ENCODE data around the gene SERPING1. TPM values are rescaled to one million over a fixed set of nuclear protein-coding genes. Genes with fewer than 3 reads are reported as not detected.

Gene SERPING1
- total and polyA plus RNA-seq, 2 donors (not counting 1 experiment from before 2014, with no cell fraction given), result 17.2 to 117 TPM

GRCh38 chr11:57639321-57640067, 42.0 kb downstream of the SERPING1 start:
- Histone ChIP-seq H3K36me3 (ENCODE audit: control insufficient read depth, insufficient read depth, low read length) (no peaks in the 10 kb centered on the region), H2AFZ (ENCODE audit: low read length) (no peak overlapping the region), H3K4me2 (ENCODE audit: extremely low read depth, insufficient read depth, low read length) (peak overlapping the region; percentile 99), H3K27me3 (ENCODE audit: control insufficient read depth, insufficient read depth, low read length) (no peaks in the 10 kb centered on the region), H4K20me1 (ENCODE audit: control insufficient read depth, extremely low read depth, insufficient read depth, low read length) (no peaks in the 10 kb centered on the region), H3K79me2 (ENCODE audit: control insufficient read depth, insufficient read depth, low read length) (peaks cover 34% of the 10 kb centered on the region), H3K9ac (ENCODE audit: insufficient read depth, low read length) (peak overlapping the region; percentile 86), H3K27ac (ENCODE audit: insufficient read depth, low read length) (peak overlapping the region; percentile 93), H3K9me3 (ENCODE audit: control insufficient read depth, insufficient read depth, low read depth, low read length) (no peaks in the 10 kb centered on the region), H3K4me3 (replicated peaks in 1 of 4; ENCODE audit: control extremely low read depth in 1 of 4, insufficient read depth in 1 of 4, low read depth in 3 of 4, low read length in 4 of 4) (peak overlapping the region; percentile 86 to 93 (median 89)), H3K4me1 (ENCODE audit: control insufficient read depth, extremely low read depth, insufficient read depth, low read length) (peaks cover 13% of the 10 kb centered on the region)
- TF ChIP-seq EZH2 (IDR thresholded peaks at IDR 0.05; ENCODE audit: low read length, missing control alignments), result no peak
- TF ChIP-seq CTCF (conservative IDR thresholded peaks at IDR 0.05 in 1 of 2, IDR thresholded peaks at IDR 0.05 in 1 of 2; ENCODE audit: low read depth in 1 of 2, low read length in 2 of 2), result no peak
- DNase-seq (ENCODE audit: low read depth in 2 of 2), result peak; percentile 68 to 71

GRCh38 chr11:57640068-57640800, 42.7 kb downstream of the SERPING1 start:
- Histone ChIP-seq H3K4me1 (ENCODE audit: control insufficient read depth, extremely low read depth, insufficient read depth, low read length) (peaks cover 18% of the 10 kb centered on the region), H3K9me3 (ENCODE audit: control insufficient read depth, insufficient read depth, low read depth, low read length) (no peaks in the 10 kb centered on the region), H2AFZ (ENCODE audit: low read length) (no peak overlapping the region), H3K9ac (ENCODE audit: insufficient read depth, low read length) (peak overlapping the region; percentile 24), H4K20me1 (ENCODE audit: control insufficient read depth, extremely low read depth, insufficient read depth, low read length) (no peaks in the 10 kb centered on the region), H3K36me3 (ENCODE audit: control insufficient read depth, insufficient read depth, low read length) (no peaks in the 10 kb centered on the region), H3K27me3 (ENCODE audit: control insufficient read depth, insufficient read depth, low read length) (no peaks in the 10 kb centered on the region), H3K27ac (ENCODE audit: insufficient read depth, low read length) (peak overlapping the region; percentile 36), H3K4me2 (ENCODE audit: extremely low read depth, insufficient read depth, low read length) (peak overlapping the region; percentile 99), H3K79me2 (ENCODE audit: control insufficient read depth, insufficient read depth, low read length) (peaks cover 34% of the 10 kb centered on the region), H3K4me3 (replicated peaks in 1 of 4; ENCODE audit: control extremely low read depth in 1 of 4, insufficient read depth in 1 of 4, low read depth in 3 of 4, low read length in 4 of 4) (peak overlapping the region; percentile 86 to 93 (median 89))
- TF ChIP-seq EZH2 (IDR thresholded peaks at IDR 0.05; ENCODE audit: low read length, missing control alignments) (no peak), CTCF (conservative IDR thresholded peaks at IDR 0.05 in 1 of 2, IDR thresholded peaks at IDR 0.05 in 1 of 2; ENCODE audit: low read depth in 1 of 2, low read length in 2 of 2) (no peak)
- DNase-seq (ENCODE audit: low read depth in 2 of 2), result no peak

GRCh38 chr11:57641011-57641807, 43.7 kb downstream of the SERPING1 start:
- Histone ChIP-seq H4K20me1 (ENCODE audit: control insufficient read depth, extremely low read depth, insufficient read depth, low read length) (no peaks in the 10 kb centered on the region), H3K4me1 (ENCODE audit: control insufficient read depth, extremely low read depth, insufficient read depth, low read length) (peaks cover 20% of the 10 kb centered on the region), H3K9me3 (ENCODE audit: control insufficient read depth, insufficient read depth, low read depth, low read length) (no peaks in the 10 kb centered on the region), H3K4me2 (ENCODE audit: extremely low read depth, insufficient read depth, low read length) (peak overlapping the region; percentile 99), H3K9ac (ENCODE audit: insufficient read depth, low read length) (no peak overlapping the region), H3K79me2 (ENCODE audit: control insufficient read depth, insufficient read depth, low read length) (peaks cover 34% of the 10 kb centered on the region), H3K4me3 (replicated peaks in 1 of 4; ENCODE audit: control extremely low read depth in 1 of 4, insufficient read depth in 1 of 4, low read depth in 3 of 4, low read length in 4 of 4) (peak overlapping the region in 2 of 4 experiments; percentile 86 to 87), H3K36me3 (ENCODE audit: control insufficient read depth, insufficient read depth, low read length) (no peaks in the 10 kb centered on the region), H3K27me3 (ENCODE audit: control insufficient read depth, insufficient read depth, low read length) (peaks cover 3% of the 10 kb centered on the region), H2AFZ (ENCODE audit: low read length) (no peak overlapping the region), H3K27ac (ENCODE audit: insufficient read depth, low read length) (no peak overlapping the region)
- DNase-seq (ENCODE audit: low read depth in 2 of 2), result peak; percentile 48 to 78
- TF ChIP-seq CTCF (conservative IDR thresholded peaks at IDR 0.05 in 1 of 2, IDR thresholded peaks at IDR 0.05 in 1 of 2; ENCODE audit: low read depth in 1 of 2, low read length in 2 of 2) (peak; percentile 61 to 65), EZH2 (IDR thresholded peaks at IDR 0.05; ENCODE audit: low read length, missing control alignments) (no peak)

All from fibroblast of lung (primary cell).